ENCODE measurements around the gene NR2C2.

- TF ChIP-seq CTCF (IDR thresholded peaks at IDR 0.05) (peak; percentile 23 to 43 (median 37)), POLR2A (IDR thresholded peaks at IDR 0.05) (no peak)
Observed at GRCh38 chr3:15051531-15051930, 104.1 kb downstream of the NR2C2 start.
